GM21447 (cell line): ENCODE measurements around the gene ABAT.

ENCODE experiments used
- ATAC-seq: cut with Tn5 transposase; IDR thresholded peaks from one replicate; pipeline ENCODE4 v1.9.1; 2021; ENCODE audit not compliant: unreplicated experiment

ABAT gene

DNA sequence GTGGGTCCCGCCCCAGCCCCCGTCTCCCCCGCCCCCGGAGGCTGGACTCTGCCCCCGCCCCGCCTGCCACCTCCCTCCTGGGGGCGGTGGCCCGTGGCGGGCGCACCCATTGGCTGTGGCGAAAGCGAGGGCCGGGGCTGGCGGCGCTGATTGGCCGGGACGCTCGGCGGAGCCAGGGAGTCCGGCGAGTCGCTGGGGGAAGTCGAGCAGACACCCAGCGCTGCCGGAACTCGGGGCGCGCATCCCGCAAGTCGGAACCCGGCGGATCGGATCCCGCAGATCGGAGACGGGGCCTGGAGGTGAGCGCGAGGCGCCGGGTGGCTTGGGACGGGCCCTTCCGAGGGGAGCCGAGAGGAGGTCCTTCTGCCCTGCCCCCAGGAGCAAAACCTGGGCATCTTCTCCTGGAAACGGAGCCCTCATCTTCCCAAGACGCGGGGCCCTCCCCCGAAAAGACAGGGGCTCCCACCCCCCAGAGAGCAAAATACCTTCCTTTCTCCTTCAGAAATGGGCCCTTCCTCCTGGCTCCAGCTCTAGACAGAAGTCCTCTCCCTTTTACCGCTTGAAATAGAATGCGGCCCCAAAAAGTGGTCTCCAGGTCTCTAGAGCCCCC, at the start of gene ABAT:
Gene ABAT, plus strand, starts transcription at position 205 of the 610 bp plus-strand sequence. CDS start 61,123 bp downstream, outside the sequence.
- ATAC-seq = peak; percentile 99

- ATAC-seq = no peak
Measured at GRCh38 chr16:8625491-8626087, 48.8 kb upstream of the ABAT start.

- ATAC-seq = no peak
Measured at GRCh38 chr16:8626946-8627345, 47.5 kb upstream of the ABAT start.

- no peak for ATAC-seq
Measured at GRCh38 chr16:8627456-8627855, 47.0 kb upstream of the ABAT start.

DNA sequence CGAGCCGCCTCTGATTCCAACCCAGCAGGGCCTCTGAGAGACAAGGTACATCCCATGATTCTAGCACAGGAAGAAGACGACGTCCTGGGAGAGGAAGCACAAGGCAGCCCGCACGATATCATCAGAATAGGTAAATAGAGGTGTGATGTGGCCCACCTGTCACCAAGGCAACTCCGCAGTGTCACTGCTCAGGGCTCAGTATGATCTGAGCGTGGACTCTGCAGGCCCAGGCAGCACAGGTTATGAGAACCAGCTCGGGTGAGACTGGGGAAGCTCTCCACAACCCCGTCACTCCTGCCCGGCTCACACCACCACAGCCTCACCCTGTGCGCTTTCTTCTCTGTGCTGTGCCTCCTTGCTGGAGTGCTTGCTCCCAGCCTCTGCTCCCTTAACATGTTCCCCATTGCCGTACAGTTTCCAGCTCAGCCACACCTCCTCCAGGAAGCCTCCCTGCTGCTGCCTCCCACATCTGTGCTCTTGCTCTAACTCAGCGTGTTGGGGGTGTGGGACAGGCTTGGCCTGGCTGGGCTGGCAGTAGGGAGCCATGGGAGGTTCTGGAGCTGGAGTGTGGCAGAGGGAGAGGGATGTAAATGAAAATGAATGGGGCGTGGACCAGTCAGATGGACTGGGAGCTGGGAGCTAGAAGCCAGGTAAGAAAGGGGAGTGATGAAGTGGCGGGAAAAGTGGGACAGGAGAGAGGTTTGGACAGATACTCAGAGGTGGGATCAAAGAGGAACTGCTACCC, 45.3 kb upstream of the ABAT start:
- no peak for ATAC-seq

- ATAC-seq = no peak
Measured at GRCh38 chr16:8630255-8630953, 44.0 kb upstream of the ABAT start.

DNA sequence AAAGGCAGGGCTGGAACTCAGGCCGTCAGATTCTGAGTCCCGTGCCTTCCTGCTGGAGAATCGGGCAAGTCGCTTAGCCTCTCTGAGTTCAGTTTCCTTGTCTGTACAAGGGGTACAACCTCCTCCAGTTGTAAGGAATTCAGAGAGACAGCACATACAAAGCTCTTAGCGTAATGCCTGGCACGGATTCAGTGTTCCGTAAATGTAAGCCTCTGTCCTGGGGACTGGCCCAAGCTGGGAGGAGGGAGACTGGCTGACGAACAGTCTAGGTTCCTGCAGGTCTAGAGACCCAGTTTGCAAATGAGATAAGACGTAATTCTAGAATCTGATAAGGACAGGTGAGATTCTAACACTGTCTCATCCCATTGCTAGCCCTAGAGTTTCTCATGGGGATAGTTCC, 43.0 kb upstream of the ABAT start:
- no peak for ATAC-seq

DNA sequence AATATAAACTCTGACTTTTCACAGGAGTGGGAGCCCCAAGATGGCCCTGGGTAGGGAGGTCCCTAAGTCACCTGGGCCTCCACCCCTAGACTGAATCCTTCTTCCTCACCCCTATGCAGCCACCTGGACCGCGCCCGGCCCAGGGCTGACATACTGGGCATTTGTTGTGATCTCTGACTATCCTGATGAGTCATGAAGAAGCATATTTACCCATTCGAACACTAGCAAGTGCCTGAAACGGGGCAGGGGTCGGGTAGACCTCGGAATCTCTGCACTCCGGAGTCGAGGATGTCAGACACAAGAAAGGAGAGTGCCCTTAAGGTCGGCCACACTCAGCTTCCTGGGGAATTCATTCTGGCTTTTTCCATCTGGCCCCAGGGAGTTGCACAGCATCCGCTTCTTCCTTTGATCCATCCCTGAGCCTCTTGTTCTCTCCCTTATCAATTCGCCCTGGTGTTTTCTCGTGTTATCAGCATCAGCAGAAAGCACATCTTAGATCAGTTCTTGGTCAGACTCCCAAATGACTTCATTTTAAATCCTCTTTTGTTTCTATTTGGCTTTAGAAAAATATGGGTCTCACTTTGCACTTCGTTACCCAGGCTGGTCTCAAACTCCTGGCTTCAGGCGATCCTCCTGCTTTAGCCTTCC, 42.5 kb upstream of the ABAT start:
- no peak for ATAC-seq

- ATAC-seq = no peak
Measured at GRCh38 chr16:8632675-8633182, 41.7 kb upstream of the ABAT start.

DNA sequence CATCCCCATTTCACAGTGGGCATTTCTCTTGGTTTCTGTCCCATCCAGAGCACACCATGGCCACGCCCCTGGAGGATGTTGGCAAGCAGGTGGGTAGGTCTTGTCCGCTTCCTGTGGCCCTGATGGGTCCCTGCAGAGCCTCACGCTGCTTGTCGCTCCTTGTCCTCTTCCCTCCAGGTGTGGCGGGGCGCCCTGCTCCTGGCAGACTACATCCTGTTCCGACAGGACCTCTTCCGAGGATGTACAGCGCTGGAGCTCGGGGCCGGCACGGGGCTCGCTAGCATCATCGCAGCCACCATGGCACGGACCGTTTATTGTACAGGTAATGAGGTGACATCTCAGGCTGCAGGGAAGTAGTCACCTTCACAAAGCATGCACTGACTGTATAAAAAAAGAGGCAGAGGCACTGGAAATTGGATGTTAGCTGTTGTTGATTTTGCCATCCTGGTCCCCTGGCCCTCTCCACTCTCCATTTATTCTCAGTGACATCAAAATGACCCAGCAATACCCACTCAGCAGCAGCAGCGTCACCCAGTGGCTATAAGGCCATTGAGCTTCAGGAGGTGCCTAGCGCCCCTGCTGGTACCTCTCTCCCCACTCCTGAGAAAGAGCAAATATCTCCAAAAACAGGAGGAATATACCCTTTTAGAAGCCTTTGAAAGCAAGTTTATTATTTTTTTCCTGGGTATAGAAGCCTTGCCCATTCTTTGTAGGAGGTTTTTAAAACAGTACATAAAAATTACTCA, 39.3 kb upstream of the ABAT start:
- ATAC-seq = no peak

GRCh38 chr16:8639694-8640093, 34.7 kb upstream of the ABAT start:
- no peak for ATAC-seq

- ATAC-seq = no peak
Measured at GRCh38 chr16:8641671-8642070, 32.7 kb upstream of the ABAT start.

GRCh38 chr16:8642146-8642545, 32.3 kb upstream of the ABAT start:
- no peak for ATAC-seq

- ATAC-seq = no peak
Measured at GRCh38 chr16:8644211-8645140, 29.9 kb upstream of the ABAT start.

- ATAC-seq = no peak
Measured at GRCh38 chr16:8645141-8645521, 29.3 kb upstream of the ABAT start.

DNA sequence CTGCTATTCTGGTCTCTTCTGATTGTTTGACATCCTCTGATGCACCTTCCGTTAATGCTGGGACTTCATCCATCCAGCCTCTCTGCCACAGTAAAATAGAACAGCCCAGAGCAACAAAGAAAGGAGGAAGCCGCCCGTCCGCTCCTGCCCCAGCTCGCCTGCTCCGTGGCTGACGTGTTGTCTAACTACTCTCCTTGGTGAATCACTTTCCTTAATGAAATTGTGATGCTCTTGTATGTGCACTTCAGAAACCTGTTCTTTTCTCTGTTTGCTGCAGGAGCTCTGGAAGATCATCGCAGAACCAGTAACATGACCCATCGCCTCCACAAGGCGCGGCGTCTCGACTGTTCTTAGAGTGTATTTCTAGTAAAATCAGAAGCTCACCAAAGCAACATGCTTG, 28.6 kb upstream of the ABAT start:
- no peak for ATAC-seq

GRCh38 chr16:8646326-8647053, 27.9 kb upstream of the ABAT start:
- ATAC-seq = no peak

GRCh38 chr16:8647721-8648318, 26.6 kb upstream of the ABAT start:
- ATAC-seq = no peak
